Stimulated activated CD4-positive, alpha-beta T cell treated with anti-CD3 and anti-CD28 coated beads, TNF-alpha, amount 100 ng/mL, for 24 hours (primary cell): Measurements from ENCODE around the gene SPOCD1.

Experiments
- DNase-seq, 3 experiments: peaks; one replicate each; pipeline ENCODE4 v3.0.0-alpha.2; 2020; ENCODE audit warnings: low read depth in 3 of 3

SPOCD1 gene

DNA sequence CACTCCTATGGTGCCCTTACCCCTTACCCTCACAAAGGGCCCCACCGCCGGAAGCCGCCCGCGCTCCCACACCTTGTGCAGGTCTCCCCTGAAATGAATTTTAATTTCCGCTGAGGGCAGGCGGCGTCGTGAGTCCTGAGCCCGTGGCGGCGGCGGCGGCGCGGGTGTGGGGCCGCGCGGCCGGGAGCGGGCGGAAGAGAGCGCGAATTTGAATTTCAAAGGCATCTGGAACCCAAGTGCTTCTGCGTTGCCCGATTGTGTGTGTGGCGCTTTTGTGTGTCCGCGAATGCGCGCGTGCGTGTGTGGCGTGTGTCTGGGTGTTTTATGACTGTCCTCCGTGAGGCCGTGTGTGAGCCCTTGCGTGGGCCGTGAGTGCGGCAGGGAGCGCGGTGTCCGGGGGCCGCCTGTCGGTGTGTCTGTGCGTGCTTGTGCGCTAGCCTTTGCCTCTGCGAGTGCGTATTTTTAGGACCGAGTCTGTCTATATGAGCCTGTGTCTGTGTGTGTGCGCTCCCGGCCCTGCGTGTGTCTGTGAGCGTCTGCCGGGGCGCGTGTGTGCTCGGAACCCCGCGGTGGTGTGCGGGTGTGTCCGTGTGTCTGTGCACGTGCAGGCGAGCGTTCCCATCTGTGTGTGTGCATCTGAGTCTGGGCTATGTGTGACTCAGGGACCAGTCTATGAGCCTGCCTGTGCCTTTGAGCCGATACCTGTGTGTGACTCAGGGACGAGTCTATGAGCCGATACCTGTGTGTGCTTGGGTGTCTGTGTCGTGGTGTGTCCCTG is 43.7 kb downstream of the SPOCD1 start:
- DNase-seq: peak; percentile 27 to 58 (median 35)

DNA sequence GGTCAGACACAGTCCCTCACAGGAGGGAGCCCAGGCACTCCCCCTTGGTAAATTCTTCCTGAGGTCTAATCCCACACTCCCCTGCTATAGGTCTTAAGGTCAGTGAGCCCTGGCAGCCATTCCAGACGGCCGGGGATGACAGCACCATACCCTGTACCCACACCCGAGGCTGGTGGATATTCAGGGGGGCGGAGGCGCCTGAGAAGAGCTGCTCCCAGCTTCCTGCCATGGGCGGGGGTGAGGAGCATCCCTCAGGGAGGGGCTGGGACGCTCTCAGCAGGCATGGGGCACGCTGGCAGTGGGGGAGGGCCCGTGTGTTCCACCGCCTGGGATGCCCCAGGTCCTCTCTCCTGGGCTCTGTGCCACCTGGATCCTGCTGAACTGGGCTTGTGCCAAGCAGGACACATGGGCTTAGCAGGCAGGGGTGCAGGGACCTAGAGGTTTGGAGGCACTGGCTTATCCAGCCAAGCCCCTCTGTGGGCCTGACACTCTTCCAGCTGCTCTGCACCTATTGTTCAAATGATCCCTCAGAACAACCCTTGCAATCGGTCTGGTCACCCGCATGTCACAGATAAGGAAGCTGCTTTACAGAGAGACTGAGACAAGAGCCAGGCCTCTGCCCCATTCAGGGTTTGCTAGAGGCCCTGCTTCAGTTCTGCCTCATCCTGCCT is 46.0 kb downstream of the SPOCD1 start:
- DNase-seq: no peak

DNA sequence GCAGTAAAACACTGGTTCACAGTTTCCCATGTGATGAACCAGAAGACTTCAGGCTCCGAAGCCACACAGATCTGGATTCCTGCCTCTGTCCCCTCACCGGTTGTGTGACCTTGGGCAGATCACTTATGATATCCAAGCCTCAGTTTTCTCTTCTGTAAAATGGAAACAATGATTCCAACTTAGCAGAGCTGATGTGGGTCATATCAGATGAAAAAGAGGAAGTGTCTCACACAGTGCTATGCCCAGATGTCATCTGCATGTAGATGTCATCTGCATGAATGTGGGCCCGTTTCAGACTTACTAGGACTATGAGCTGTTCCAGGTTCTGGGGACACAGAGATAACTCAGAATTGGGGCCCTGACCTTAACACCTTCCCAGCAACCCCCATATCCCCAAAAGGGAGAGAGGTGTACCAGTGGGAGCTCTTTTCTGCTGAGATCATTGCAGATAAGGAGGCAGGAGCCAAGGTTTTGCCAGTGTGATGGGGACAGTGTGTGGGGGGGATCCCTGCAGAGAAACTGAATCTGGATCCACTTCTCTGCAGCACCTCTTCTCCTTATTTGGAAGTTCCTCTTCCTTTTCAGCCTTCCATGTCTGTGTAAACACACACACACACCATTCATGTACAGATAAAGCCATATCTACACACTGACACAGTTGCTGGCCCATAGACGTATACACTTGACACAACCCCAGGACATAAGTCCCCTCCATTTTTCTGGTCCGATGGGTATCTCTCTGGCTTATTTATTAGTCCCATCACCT is 46.7 kb downstream of the SPOCD1 start:
- no peak for DNase-seq

DNA sequence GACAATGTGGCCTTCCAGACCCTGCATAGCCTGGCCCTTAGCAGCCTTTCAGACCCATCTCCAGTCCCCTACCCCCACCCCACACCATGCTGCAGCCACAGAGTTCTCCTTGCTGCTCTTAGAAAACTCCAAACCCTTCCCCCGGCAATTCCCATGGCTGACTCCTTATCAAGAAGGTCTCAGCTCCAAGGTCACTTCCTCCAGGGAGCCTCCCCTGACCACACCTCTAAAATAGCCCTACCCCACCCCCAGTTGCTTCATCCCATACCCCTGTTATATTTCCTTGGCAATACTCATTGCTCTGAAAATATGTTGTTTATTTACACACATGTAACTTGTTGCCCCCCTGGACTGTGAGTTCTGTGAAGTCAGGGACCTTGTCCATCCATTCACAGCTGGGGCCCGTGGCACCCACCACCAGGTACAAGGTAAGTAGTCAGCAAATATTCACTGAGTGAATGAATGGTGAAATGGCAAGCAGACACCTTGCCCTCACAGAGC is 47.4 kb downstream of the SPOCD1 start:
- DNase-seq: no peak

DNA sequence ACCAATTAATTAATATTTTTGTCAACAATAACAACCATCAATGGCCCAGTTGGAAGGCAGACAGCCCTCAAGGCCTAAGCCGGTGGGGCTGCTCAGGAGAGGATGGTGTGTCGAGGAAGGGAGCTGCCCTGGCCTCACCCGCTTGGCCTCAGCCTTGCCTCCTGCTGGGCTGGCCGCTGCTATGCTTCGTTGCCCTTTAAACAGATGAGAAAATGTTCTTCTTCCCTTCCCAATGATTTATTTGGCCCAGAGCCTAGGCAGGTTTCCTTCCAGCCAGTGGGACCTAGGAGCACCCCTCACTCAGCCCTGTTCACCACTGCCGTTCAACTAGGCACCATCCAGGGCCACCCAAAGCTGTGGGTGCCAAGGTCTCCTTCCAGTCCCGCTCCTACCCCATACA is 48.6 kb downstream of the SPOCD1 start:
- DNase-seq: no peak

DNA sequence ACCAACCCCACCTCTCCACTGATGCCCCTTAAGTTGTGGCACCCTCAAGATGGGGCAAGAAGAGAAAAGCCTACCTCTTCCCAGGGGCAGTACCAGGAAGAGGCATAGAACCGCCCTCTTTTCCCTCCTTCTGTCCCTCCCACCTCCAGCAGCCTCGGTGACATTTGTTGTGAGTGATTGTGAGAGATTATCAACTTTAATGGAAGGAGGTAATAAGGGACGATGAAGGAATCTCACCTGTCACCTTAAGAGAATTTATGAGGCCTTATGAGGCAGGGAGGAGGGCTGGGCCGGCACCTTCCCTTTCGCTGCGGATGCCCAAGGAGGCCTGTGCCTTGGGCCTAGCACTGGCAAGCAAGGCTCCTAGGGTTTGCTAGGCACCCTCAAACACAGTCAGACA is 50.3 kb downstream of the SPOCD1 start:
- no peak for DNase-seq

DNA sequence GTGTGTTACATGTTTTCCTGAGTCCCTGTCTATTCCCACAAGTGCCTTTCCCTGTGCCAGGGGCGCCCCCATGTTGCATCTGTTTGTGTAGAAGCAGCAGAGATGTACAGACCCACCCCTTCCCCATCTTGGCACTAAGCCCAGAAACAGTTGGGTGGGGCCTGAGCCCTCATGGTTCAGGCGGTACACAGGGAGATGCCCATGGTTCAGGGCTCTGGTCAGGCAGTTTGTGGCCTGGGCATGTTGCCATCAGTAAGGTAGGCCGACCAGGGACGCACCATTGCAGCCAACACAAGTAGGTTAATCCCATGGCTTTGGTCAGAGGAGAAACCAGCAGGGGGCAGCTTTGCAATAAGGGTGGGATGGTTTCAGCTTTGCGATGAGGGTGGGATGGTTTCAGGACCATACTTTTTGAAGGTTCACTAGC is 50.8 kb downstream of the SPOCD1 start:
- DNase-seq: no peak

DNA sequence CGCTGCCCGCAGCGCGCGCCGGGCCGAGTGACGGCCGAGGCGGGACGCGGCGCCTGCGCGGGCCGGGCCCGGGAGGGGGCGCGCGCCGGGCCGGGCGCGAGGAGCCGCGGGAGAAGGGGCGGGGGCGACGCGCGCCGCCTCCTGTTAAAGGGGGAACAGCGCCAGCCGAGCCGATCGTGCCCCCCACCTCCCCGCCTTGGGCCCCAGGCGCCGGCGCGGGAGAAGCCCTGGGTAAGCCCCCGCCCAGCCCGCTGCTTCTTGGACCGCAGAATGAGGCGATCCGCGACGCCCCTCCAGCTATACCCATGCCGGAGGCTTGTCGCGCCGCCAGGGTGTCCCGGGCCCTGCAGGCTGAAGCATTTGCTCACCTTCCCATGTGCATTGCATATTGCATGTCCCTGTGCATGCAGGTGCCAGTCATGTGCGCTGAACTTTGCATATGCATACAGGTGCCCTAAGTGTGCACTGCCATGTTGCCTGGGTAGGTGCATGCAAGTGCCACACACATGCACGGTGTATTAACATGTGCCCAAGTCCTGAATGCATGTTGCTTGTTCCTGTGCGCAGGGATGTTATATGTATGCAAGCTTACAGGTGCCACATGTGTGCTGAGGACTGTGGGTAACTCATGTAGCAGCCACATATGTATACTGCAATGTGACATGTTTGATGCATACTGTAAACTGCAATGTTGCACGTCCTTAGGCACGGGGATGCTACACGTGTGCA is 51.3 kb downstream of the SPOCD1 start, which contains the start of gene ADGRB2:
Gene ADGRB2, minus strand, starts transcription at position 29 of the 729 bp plus-strand sequence. CDS start 7,119 bp downstream, outside the sequence.
- no peak for DNase-seq

DNA sequence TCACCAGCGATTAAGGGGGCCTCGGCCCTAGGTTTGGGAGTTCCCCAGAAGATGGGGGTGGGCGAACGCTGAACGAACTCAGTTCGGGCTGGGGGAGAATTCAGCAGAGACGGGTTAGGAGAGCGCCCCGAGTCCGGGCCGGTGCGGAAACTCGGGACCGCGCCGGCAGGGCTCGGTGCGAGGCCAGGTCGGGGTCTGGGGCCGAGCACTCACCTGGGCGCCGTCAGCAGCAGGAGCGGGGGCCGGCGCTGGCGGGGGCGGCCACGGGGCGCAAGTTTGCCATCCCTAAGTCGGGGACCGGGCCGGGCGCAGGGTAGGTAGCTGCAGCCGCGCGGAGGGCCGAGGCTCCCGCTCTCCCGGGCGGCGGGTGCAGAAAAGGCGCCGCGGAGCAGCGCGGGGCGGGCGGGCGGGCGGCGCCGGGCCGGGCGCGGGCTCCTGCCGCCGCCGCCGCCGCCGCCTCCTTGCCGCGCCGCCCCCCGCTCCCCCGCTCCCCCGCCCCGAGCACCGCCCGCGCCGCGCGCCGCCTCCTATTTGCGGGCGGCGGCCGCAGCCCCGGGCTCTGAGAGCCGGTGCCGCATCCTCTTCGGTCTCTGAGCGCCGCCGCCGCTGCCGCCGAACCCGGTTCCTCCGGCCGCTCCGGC is 52.0 kb downstream of the SPOCD1 start:
- no peak for DNase-seq

DNA sequence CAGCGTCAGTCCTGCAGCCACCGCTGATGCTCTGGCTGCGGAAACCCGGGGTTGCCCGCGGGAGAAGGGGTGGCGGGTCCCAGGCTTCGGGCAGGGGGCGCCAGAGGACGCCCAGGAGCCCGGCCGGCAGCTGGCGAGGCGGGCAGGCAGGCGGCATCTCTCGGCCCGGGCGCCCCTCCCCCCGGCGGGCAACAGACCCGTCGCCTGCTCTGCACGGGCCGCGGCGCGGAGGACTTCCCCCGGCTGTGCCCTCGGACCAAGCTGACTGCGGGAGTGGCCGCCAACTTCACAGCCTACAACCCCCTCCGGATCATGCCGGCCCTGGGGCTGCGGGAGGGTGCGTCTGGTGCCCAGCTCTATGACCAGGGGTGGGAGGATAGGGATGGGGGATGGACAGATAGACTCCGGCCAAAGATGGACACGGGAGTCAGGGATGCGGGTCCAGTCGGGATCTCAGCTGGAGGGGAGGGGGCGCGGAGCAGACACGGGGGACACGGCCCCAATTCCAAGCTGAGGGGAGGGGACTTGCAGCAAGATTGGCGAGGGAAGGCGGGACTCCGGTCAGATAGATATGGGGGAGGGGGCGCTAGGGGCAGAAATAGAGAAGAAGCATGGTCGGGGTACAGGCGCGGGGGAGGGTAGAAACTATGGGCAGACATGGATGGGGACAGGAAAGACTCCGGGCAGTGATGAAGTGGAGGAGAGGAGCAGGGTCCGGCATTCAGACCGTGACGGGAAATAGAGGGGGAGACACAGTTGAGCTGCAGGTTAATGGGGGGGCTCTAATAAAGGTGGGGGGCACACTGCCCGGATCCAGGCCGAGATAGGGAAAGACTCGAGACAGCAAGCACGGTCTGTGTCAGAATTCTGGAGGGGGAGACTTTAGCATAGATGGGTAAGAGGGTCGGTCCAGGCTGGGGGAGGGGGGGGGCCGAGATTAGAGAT is 52.8 kb downstream of the SPOCD1 start:
- DNase-seq: peak in 2 of 3 experiments; percentile 51 to 70

DNA sequence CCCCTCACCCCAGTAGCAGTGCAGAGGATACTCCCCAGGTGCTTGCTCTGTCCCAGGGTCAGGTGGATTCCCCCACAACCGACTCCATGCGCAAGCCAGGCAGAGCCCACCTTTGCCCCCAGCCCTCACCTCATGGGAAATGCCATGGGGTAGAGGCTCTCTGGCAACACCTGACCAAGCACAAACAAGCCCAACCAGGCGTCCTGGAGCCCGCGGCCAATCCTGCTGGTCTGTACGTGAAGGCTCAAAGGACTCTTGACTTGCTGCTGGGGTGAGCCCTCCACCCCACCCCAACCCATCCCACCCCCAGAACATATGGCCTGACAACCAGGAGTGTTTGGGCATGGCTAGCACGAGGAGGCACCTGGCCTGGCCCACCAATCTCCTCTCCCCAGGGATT is 53.5 kb downstream of the SPOCD1 start:
- DNase-seq: no peak

DNA sequence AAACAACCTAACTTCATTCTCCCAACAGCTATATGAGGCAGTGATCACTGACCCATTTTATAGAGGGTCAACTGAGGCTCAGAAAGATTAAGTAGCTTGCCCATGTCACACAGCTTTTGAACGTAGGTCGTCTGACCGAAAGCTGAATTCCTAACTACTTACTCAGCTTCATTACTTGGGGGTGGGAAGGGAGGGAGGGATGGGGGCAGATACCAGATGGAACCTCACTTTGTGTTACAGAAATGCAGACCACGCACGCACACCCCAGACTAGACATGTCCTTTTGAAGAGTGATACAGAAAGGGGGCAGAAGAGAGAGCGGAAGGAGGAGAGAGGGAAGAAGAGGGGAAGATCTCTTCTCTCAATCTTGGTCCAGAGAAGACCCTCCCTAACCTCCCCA is 53.9 kb downstream of the SPOCD1 start:
- DNase-seq: no peak

DNA sequence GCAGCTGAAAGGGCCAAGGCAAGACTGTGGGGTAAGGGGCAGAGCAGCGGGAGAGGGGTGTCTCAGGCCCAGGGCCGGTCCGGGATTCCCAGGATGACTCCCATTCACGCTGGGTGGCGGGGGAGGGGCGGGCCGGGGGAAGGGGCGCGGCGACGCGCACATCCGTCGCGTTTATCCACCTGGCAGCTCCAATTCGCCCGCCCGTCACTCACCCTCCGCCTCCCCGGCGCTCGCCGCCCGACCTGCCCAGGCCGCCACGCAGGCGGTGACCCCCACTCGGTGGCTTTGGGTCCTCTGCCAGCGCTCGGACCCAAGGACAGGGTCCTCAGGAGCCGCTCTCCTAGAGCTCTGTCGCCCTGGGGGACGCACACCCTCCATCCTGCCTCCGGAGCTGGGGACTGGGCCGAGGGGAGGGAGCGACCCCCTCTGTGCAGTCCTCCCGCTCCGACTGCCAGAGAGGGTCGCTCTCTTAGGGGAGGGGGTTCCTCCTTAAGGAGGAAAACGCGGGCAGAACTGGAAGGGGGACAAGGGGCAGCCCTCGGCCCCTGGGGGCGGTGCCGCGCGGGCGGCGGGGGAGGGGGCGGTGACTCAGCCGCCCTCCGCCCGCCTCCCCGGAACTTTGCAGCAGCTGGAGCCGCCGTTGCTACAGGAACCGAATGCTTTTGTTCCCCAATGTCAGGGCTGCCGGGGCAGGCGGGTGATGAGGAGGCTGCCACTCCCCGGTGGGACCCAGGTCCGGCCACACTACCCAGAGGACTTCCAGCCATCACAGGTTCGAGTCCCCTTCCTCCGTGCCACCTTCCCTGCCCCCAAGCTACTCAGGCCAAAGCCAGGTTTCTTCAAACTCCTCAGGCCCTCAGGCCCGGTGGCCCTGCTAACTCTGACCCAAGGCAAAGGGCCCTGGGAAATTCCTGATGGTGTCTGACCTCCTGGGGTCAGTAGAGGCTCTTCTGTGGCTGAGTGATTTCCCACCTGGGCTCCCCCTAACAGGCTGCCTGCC is 55.1 kb downstream of the SPOCD1 start:
- peak in 1 of 3 experiments; percentile 54 for DNase-seq

DNA sequence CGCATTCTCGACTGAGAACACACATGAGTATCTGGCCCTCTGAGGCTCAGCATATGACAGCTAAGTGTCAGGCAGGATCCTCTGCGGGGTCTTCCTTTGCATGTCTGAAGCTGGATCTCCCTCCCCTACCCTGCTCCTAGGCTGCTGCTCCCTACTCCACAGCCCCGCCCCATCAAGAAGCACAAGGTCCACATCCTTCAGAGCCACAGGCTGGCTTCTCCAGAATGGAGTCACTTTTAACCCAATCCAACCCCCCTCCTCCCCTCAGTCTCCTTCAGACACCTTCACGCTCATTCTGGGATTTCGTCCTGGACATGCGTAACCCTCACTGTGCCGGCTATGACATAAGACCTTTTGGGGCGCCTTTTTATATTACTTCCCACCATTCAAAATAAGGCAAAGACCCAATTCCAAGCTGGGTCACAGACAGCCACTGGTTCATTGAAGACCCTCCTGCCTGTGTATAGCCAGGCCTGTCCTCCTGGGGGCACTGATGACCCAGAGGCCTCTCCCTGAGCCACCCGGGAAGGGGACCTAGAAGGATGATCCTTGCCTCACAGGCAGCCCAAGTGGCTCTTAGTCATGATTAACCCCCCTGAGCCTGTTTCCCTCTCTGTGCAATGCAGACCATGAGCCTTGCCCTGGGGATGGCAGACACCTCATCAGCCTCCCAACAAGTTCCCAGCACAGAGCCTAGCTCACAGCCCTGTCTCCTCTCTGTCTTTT is 56.4 kb downstream of the SPOCD1 start:
- DNase-seq: no peak

DNA sequence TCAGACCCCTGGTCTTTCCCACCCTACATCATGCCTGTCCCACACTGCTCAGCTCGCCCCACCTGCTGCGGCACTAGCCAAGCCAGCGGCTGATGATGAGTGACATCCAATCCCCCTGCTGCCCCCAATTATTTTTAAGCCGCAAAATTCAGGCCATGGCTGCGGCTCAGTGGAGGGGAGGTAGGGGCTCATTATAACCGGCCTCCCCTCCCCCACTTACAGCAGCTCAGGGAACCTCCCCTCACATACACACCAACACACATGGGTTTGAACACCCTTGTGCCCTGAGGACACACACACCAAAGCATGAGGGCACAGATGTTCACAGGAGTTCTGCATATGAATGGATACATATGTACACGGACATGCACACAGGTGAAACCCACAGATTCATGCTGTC is 57.0 kb downstream of the SPOCD1 start:
- DNase-seq: no peak

DNA sequence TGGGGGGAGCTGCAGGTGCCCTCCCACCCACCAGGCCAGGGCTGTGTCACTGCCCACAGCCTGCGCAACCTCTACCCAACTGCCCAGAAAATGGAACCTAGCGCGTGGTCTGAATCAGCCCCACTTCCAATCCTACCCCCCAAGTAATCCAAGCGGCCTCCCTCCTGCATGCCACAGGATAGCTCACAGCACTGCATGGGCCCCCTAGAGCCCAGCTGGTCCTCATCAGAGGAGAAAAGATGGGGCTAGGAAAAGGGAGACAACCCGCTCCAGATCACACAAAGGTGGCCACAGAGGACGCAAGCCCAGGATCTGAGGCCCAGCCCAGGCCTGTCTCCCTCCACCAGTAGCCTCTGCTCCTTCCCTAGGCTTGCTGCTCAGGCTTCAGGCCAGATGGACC is 57.8 kb downstream of the SPOCD1 start:
- no peak for DNase-seq

DNA sequence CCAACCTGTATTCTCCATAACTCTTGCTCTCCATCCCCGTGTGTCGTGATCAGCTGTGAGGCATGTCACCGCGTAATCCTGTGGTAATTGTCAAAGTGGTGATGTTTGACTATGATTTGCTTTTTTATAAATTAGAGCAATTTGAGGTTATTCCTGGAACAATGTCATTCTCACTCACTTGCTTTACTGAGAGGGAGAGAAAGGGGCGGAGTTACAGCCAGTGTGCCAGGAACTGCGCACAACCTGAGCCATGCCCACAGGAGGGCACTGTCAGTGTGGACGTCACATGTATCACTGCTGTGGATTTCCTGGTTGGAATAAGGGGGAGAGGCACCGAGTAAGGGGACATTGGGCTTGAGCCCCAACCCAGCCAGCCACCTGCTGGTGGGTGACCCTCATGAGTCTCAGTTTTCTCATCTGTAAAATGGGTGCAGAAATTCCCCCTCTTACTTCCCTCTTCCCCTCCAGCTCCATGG is 58.6 kb downstream of the SPOCD1 start:
- DNase-seq: no peak

DNA sequence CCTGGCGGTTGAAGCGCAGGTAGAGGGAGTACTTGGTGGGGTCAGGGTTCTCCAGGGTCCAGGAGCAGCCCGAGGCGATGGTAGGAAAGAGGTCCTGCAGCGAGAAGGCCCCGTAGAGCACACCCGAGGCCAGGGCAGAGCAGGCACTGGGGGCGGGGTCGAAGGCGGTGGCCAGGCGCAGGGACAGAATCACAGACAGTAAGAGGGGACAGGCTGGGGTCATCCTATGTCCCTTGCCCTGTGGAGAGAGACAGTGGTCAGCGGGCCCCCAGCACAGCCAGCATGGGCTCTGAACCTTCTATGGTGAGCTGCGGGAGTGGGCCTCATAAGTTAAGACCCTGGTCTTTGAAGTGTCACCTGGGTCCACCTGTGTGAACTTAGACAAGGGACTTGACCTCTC is 59.2 kb downstream of the SPOCD1 start:
- no peak for DNase-seq
